HepG2 (cell line): ENCODE results near the gene BTRC. TPM values are rescaled to one million over a fixed set of nuclear protein-coding genes. Genes with fewer than 3 reads are reported as not detected.

Experiments
- ARHGAP35 ChIP-seq: sonication (generic); formaldehyde crosslinking; IDR thresholded peaks from 2 replicates; pipeline ENCODE4 v1.9.0; 2022; ENCODE audit warnings: mild to moderate bottlenecking, inconsistent platforms, moderate library complexity, missing genetic modification reagents, borderline replicate concordance
- DRAP1 ChIP-seq: IDR thresholded peaks from 2 replicates; pipeline ENCODE4 v1.6.1; 2016; ENCODE audit warnings: missing genetic modification reagents, missing compliant biosample characterization
- EED ChIP-seq: sonication (generic); formaldehyde crosslinking; IDR thresholded peaks from 2 replicates; pipeline ENCODE4 v1.5.0; 2020; ENCODE audit warnings: mild to moderate bottlenecking, missing genetic modification reagents
- ETV6 ChIP-seq: sonication (generic); formaldehyde crosslinking; conservative IDR thresholded peaks from 2 replicates; pipeline ENCODE4 v1.4.0; 2020; ENCODE audit warnings: missing genetic modification reagents
- FOXJ3 ChIP-seq: sonication (generic); formaldehyde crosslinking; IDR thresholded peaks from 2 replicates; pipeline ENCODE4 v1.4.0; 2020; ENCODE audit warnings: missing genetic modification reagents, mild to moderate bottlenecking, borderline replicate concordance
- HMG20B ChIP-seq: conservative IDR thresholded peaks from 2 replicates; pipeline ENCODE4 v1.6.1; 2016; ENCODE audit warnings: missing genetic modification reagents, missing compliant biosample characterization
- LRRFIP1 ChIP-seq: sonication (generic); formaldehyde crosslinking; conservative IDR thresholded peaks from 2 replicates; pipeline ENCODE4 v1.4.0; 2020; ENCODE audit warnings: missing genetic modification reagents
- NFATC3 ChIP-seq: sonication (generic); formaldehyde crosslinking; IDR thresholded peaks from 2 replicates; pipeline ENCODE4 v1.5.1; 2020; ENCODE audit warnings: mild to moderate bottlenecking, missing genetic modification reagents
- PAX8 ChIP-seq: sonication (generic); formaldehyde crosslinking; IDR thresholded peaks from 2 replicates; pipeline ENCODE4 v1.8.0; 2022; ENCODE audit warnings: mild to moderate bottlenecking, missing genetic modification reagents, borderline replicate concordance
- RNF219 ChIP-seq: sonication (generic); formaldehyde crosslinking; IDR thresholded peaks from 2 replicates; pipeline ENCODE4 v1.5.0; 2020; ENCODE audit warnings: mild to moderate bottlenecking, missing genetic modification reagents
- SOX6 ChIP-seq, 2 experiments: fragments of 450-650 bp in 1 of 2; sonication (generic) in 1 of 2; formaldehyde crosslinking in 1 of 2; IDR thresholded peaks; 2 replicates each; pipeline versions ENCODE4 v1.4.0 to v1.6.1; 2017 to 2020; ENCODE audit warnings: antibody characterized with exemption in 1 of 2, mild to moderate bottlenecking in 1 of 2, missing genetic modification reagents in 1 of 2
- SP5 ChIP-seq: IDR thresholded peaks from 2 replicates; pipeline ENCODE4 v1.6.1; 2016; ENCODE audit warnings: low read depth, borderline replicate concordance
- ZBTB38 ChIP-seq: sonication (generic); formaldehyde crosslinking; IDR thresholded peaks from 2 replicates; pipeline ENCODE4 v1.5.1; 2020; ENCODE audit warnings: mild to moderate bottlenecking, missing genetic modification reagents
- ZBTB7A ChIP-seq: sonication (generic); formaldehyde crosslinking; IDR thresholded peaks from 2 replicates; pipeline ENCODE4 v1.8.0; 2022; ENCODE audit warnings: mild to moderate bottlenecking, missing genetic modification reagents
- ZNF136 ChIP-seq: sonication (generic); formaldehyde crosslinking; IDR thresholded peaks from 2 replicates; pipeline ENCODE4 v1.8.1; 2022; ENCODE audit warnings: low read depth, mild to moderate bottlenecking, moderate library complexity, missing genetic modification reagents
- ZNF253 ChIP-seq: sonication (generic); formaldehyde crosslinking; IDR thresholded peaks from 2 replicates; pipeline ENCODE4 v1.8.0; 2022; ENCODE audit warnings: mild to moderate bottlenecking, missing genetic modification reagents, borderline replicate concordance
- ZNF44 ChIP-seq: sonication (generic); formaldehyde crosslinking; IDR thresholded peaks from 2 replicates; pipeline ENCODE4 v1.5.1; 2020; ENCODE audit warnings: mild to moderate bottlenecking, missing genetic modification reagents
- ZNF616 ChIP-seq: sonication (generic); formaldehyde crosslinking; IDR thresholded peaks from 2 replicates; pipeline ENCODE4 v1.5.0; 2020; ENCODE audit warnings: low read depth, mild to moderate bottlenecking, missing genetic modification reagents
- ZNF710 ChIP-seq: sonication (generic); formaldehyde crosslinking; IDR thresholded peaks from 2 replicates; pipeline ENCODE4 v1.5.0; 2020; ENCODE audit warnings: mild to moderate bottlenecking, missing genetic modification reagents, borderline replicate concordance
- ZNF768 ChIP-seq: sonication (generic); formaldehyde crosslinking; IDR thresholded peaks from 2 replicates; pipeline ENCODE4 v1.4.0; 2020; ENCODE audit warnings: missing genetic modification reagents
- polyA plus RNA-seq, 8 experiments: library from polyadenylated mRNA; depleted of rRNA in 3 of 8; stranded (reverse) in 7 of 8; unstranded in 1 of 8; fragments of >200 nt; fragmentation: Illumina TruSeq in 4 of 8; extraction: Trizol in 4 of 8; gene quantifications; 2 replicates each; pipeline versions ENCODE4 v1.2.1 to v1.2.3, GENCODE V29; 2011 to 2016; ENCODE audit warnings: low read depth in 4 of 8, missing spikeins in 1 of 8, mixed read lengths in 1 of 8; ENCODE audit not compliant: insufficient read depth in 1 of 8
- total RNA-seq, 5 experiments: library from RNA; depleted of rRNA; stranded (reverse); fragments of >200 nt; fragmentation: Illumina TruSeq; extraction: Trizol; gene quantifications; 2 replicates each; pipeline ENCODE4 v1.2.3, GENCODE V29; 2016; ENCODE audit warnings: low read depth in 1 of 5

The BTRC gene
- total and polyA plus RNA-seq, 2 of the 13 experiments (the other 11 are each of a cell fraction or from before 2014, with no cell fraction given), result 12.0 to 14.4 TPM

GRCh38 chr10:101587725-101588653 is 234.0 kb downstream of the BTRC start, which contains the start of the genes DPCD and POLL (continued):
- TF ChIP-seq ARHGAP35 (peak; percentile 38; the same call in 1 of the 2 replicates), ZNF710 (CRISPR knock-in tag) (no peak), SOX6 (IDR thresholded peaks at IDR 0.05) (no peak), SOX6 (CRISPR knock-in tag; IDR thresholded peaks at IDR 0.05) (no peak), LRRFIP1 (CRISPR knock-in tag) (no peak), ZNF253 (CRISPR knock-in tag) (0 out of 2 replicates have a peak, but pooled peaks have one; percentile 14), ZNF44 (CRISPR knock-in tag) (0 out of 2 replicates have a peak, but pooled peaks have one; percentile 42), ZBTB38 (no peak), FOXJ3 (CRISPR knock-in tag) (0 out of 2 replicates have a peak, but pooled peaks have one; percentile 4), DRAP1 (peak; percentile 74), SP5 (CRISPR knock-in tag) (peak; percentile 18; the same call in 1 of the 2 replicates), RNF219 (no peak), ZNF616 (CRISPR knock-in tag) (peak; percentile 16; the same call in 1 of the 2 replicates), EED (CRISPR knock-in tag) (no peak; the same call in 1 of the 2 replicates), PAX8 (CRISPR knock-in tag) (no peak), ZNF768 (peak; percentile 14; the same call in 1 of the 2 replicates), ETV6 (CRISPR knock-in tag) (0 out of 2 replicates have a peak, but pooled peaks have one; percentile 27), ZBTB7A (no peak), ZNF136 (CRISPR knock-in tag) (no peak), NFATC3 (CRISPR knock-in tag) (peak; percentile 76; the same call in 1 of the 2 replicates), HMG20B (CRISPR knock-in tag) (no peak)
